AG04450 (cell line): ENCODE measurements around the gene RBM38. TPM values are rescaled to one million over a fixed set of nuclear protein-coding genes. Genes with fewer than 3 reads are reported as not detected.

Source experiments
- CTCF ChIA-PET: fragments of 300-600, 350-600 bp; formaldehyde crosslinking; extraction: SDS; loops from one replicate; lab custom pipeline; 2022; ENCODE audit warnings: antibody characterized with exemption, inconsistent platforms; lab: Charles Lee
- POLR2A ChIA-PET: fragments of 350-600 bp; formaldehyde crosslinking; extraction: SDS; loops from one replicate; lab custom pipeline; 2021; ENCODE audit warnings: antibody characterized with exemption, inconsistent platforms; lab: Yijun Ruan, JAX
- DNase-seq: peaks from one replicate; pipeline ENCODE4 v3.0.0-alpha.2; 2011; ENCODE audit warnings: low read depth, low spot score
- H3K27ac ChIP-seq: one replicate; pipeline ENCODE4 v1.5.1; 2012; ENCODE audit warnings: low read depth, low read length, control low read depth
- H3K27me3 ChIP-seq: one replicate; pipeline ENCODE4 v1.6.0; 2012; ENCODE audit warnings: low read length; ENCODE audit not compliant: control insufficient read depth, insufficient read depth
- H3K4me3 ChIP-seq: 2 replicates; pipeline ENCODE4 v1.5.1; 2011; ENCODE audit warnings: mild to moderate bottlenecking, low read depth, low read length, control low read depth
- H3K9me3 ChIP-seq: 2 replicates; pipeline ENCODE4 v1.5.1; 2012; ENCODE audit warnings: low read length; ENCODE audit not compliant: control insufficient read depth, insufficient read depth
- CTCF ChIP-seq: IDR thresholded peaks from 2 replicates; pipeline ENCODE4 v1.5.1; 2011; ENCODE audit warnings: low read depth, low read length, control low read depth, inconsistent platforms
- polyA plus RNA-seq: library from polyadenylated mRNA; depleted of rRNA; stranded (reverse); fragments of >200 nt; gene quantifications from 2 replicates; pipeline ENCODE4 v1.2.3, GENCODE V29; 2011

Gene RBM38
- polyA plus RNA-seq, 1 experiment, result 5.2 TPM

GRCh38 chr20:57408536-57409233 is 17.5 kb downstream of the RBM38 start:
- POLR2A ChIA-PET, result no interaction called here
- CTCF ChIA-PET, result no interaction called here
- TF ChIP-seq CTCF, result no peak
- Histone ChIP-seq H3K27me3 (peaks cover 4% of the 10 kb centered on the region), H3K9me3 (no peaks in the 10 kb centered on the region; the same call in 1 of the 2 replicates), H3K4me3 (no peak overlapping the region), H3K27ac (no peak overlapping the region)
- no peak for DNase-seq

DNA sequence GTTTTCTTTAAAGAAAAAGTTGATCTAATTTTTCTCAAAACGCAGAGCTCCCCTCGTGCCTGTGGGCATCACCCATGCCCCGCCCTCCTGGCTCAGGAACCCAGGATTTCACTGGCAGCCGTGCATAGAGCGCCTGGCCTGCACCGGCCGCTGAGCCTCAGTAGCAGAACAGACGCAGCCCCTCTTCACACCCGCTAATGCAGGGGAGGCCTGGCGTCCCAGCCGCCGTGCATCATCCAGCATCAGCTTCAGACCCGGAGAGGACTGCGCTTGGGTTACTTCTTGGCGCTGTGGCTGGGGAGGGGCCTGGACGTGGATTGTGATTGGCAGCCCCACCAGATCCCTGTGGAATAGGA is 18.1 kb downstream of the RBM38 start:
- Histone ChIP-seq H3K4me3 (no peak overlapping the region), H3K27ac (no peak overlapping the region), H3K27me3 (peaks cover 4% of the 10 kb centered on the region), H3K9me3 (no peaks in the 10 kb centered on the region; the same call in 1 of the 2 replicates)
- DNase-seq, result no peak
- no peak for TF ChIP-seq CTCF
- ChIA-PET CTCF (no interaction called here), POLR2A (no interaction called here)

GRCh38 chr20:57409672-57410397 is 18.6 kb downstream of the RBM38 start:
- no peak overlapping the region for H3K4me3 ChIP-seq
- DNase-seq, result no peak
- TF ChIP-seq CTCF, result no peak
- CTCF ChIA-PET, result no interaction called here
- POLR2A ChIA-PET, result no interaction called here
- peaks cover 4% of the 10 kb centered on the region for H3K27me3 ChIP-seq
- H3K9me3 ChIP-seq, result no peaks in the 10 kb centered on the region; the same call in 1 of the 2 replicates
- H3K27ac ChIP-seq, result no peak overlapping the region

DNA sequence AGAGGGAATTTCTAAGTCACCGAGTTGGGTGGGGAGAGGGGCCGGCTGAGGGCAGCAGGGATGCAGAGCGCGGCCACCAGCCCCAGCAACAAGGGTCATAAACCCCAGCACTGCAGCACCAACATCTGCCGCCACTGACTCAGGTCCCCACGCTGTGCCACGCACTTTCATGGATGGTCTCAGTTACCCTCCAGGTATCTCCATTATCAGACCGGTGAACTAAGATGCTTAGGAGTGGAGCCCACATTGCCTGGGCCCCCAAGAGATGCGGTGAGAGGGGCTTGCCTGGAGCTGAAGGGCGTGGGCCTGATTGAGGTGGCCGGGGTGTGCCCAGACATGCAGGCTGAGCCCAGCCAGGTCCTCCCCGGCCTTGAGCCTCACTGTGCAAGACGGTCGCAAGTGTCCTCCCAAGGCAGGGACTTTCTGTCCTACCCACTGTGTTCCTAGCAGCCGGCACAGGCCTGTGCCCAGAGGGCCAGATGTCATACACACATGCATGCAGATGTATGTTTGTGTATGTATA is 19.3 kb downstream of the RBM38 start:
- Histone ChIP-seq H3K9me3 (no peaks in the 10 kb centered on the region; the same call in 1 of the 2 replicates), H3K4me3 (no peak overlapping the region), H3K27ac (no peak overlapping the region), H3K27me3 (peaks cover 4% of the 10 kb centered on the region)
- no peak for TF ChIP-seq CTCF
- DNase-seq, result no peak
- ChIA-PET POLR2A (no interaction called here), CTCF (no interaction called here)

GRCh38 chr20:57410924-57411323 is 19.7 kb downstream of the RBM38 start:
- POLR2A ChIA-PET, result no interaction called here
- Histone ChIP-seq H3K4me3 (no peak overlapping the region), H3K9me3 (no peaks in the 10 kb centered on the region; the same call in 1 of the 2 replicates), H3K27ac (no peak overlapping the region), H3K27me3 (peaks cover 4% of the 10 kb centered on the region)
- TF ChIP-seq CTCF, result no peak
- CTCF ChIA-PET, result no interaction called here
- DNase-seq, result no peak
